Esophagus squamous epithelium (tissue), 5 donors: ENCODE data around the gene DENND1A. TPM values are rescaled to one million over a fixed set of nuclear protein-coding genes. Genes with fewer than 3 reads are reported as not detected.

Source experiments
- DNase-seq: peaks from one replicate; lab custom pipeline; 2025; lab: John Stamatoyannopoulos, UW
- H3K27ac ChIP-seq, 4 donors: fragments of 200-600 bp; sonication (generic); one replicate each; pipeline ENCODE4 v1.5.1; 2016 to 2019; ENCODE audit warnings: mild to moderate bottlenecking in 1 of 4
- H3K27me3 ChIP-seq, 4 donors: fragments of 200-600 bp; sonication (generic); 1 replicate in 3 of 4; 2 replicates in 1 of 4; pipeline versions ENCODE4 v1.5.1 to v1.6.0; 2017 to 2021; ENCODE audit warnings: antibody characterized with exemption in 1 of 4
- H3K36me3 ChIP-seq, 3 donors: fragments of 200-600 bp; sonication (generic); one replicate each; pipeline ENCODE4 v1.5.1; 2016 to 2019
- H3K4me1 ChIP-seq, 3 donors: fragments of 200-600 bp; sonication (generic); one replicate each; pipeline ENCODE4 v1.5.1; 2017 to 2019
- H3K4me3 ChIP-seq, 4 donors: fragments of 200-600 bp; sonication (generic); 1 replicate in 3 of 4; 2 replicates in 1 of 4; pipeline ENCODE4 v1.5.1; 2016 to 2019; ENCODE audit warnings: mild to moderate bottlenecking in 2 of 4, moderate library complexity in 1 of 4
- H3K9me3 ChIP-seq, 3 donors: fragments of 200-600 bp; sonication (generic); one replicate each; pipeline ENCODE4 v1.5.1; 2016 to 2019
- POLR2A ChIP-seq, 4 donors: fragments of 450-650 bp; IDR thresholded peaks; one replicate each; pipeline ENCODE4 v1.6.1; 2017; ENCODE audit warnings: antibody characterized with exemption in 4 of 4, mild to moderate bottlenecking in 4 of 4, moderate library complexity in 3 of 4
- WGBS, 2 donors: methylation state at CpG; one replicate each; pipeline ENCODE4 v1.1.5; 2018; 5-methylcytosine and 5-hydroxymethylcytosine counted together
- intact Hi-C: fragments of 100-400 bp; cut with DNase I; formaldehyde crosslinking; loops from one replicate; pipeline ENCODE4 v1.15.0; 2022
- total RNA-seq, 4 donors: library from RNA; depleted of rRNA; stranded (reverse); fragments of >200 nt; gene quantifications; one replicate each; pipeline ENCODE4 v1.1.0, GENCODE V29; 2016
- TF ChIP-seq, protein P1 (sequence below), 6 experiments: fragments of 450-650 bp in 4 of 6; fragments of 200-600 bp in 2 of 6; sonication (generic) in 2 of 6; IDR thresholded peaks; one replicate each; pipeline ENCODE4 v1.5.1; 2016 to 2019; ENCODE audit warnings: antibody characterized with exemption in 6 of 6, mild to moderate bottlenecking in 4 of 6, moderate library complexity in 4 of 6
- donor health status: DM: yes; HTN: yes; CAD: no.

The DENND1A gene
- total RNA-seq, 4 donors from 2014 or later, result 5.3 to 16.0 (median 12.9) TPM

DNA sequence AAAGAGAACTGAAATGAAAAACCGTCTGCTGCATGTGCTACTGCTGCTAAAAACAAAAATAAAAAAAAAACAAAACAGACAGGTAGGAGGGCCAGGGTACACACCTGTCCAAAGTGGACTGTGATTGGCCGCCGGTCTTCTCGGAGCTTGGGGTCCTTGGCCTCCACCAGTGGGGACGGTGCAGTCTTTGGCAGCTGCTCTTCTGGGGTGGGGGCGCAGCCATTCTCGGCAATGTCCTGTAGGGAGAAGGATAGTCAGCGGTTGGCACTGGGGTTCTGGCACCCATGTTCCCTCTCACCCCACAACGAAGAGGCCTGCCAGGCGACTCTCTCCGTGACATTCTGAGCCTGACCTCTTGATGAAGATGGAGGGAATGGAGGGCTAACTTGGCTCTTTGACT lies 489.7 kb downstream of the DENND1A start:
- Histone ChIP-seq H3K36me3 (peaks cover 0 to 54% (median 0%) of the 10 kb centered on the region in 3 donors), H3K27me3 (no peaks in the 10 kb centered on the region), H3K9me3 (no peaks in the 10 kb centered on the region), H3K4me3 (no peak overlapping the region), H3K4me1 (no peaks in the 10 kb centered on the region), H3K27ac (no peak overlapping the region)
- intact Hi-C loops, result no loop called here
- no peak for DNase-seq
- TF ChIP-seq, protein P1, sequence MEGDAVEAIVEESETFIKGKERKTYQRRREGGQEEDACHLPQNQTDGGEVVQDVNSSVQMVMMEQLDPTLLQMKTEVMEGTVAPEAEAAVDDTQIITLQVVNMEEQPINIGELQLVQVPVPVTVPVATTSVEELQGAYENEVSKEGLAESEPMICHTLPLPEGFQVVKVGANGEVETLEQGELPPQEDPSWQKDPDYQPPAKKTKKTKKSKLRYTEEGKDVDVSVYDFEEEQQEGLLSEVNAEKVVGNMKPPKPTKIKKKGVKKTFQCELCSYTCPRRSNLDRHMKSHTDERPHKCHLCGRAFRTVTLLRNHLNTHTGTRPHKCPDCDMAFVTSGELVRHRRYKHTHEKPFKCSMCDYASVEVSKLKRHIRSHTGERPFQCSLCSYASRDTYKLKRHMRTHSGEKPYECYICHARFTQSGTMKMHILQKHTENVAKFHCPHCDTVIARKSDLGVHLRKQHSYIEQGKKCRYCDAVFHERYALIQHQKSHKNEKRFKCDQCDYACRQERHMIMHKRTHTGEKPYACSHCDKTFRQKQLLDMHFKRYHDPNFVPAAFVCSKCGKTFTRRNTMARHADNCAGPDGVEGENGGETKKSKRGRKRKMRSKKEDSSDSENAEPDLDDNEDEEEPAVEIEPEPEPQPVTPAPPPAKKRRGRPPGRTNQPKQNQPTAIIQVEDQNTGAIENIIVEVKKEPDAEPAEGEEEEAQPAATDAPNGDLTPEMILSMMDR (IDR thresholded peaks at IDR 0.05), result no peak
- no peak for TF ChIP-seq POLR2A (IDR thresholded peaks at IDR 0.05)
- WGBS, 2 donors, result 96 to 98% methylated on average over 6 to 11 of the region's 11 CpGs

DNA sequence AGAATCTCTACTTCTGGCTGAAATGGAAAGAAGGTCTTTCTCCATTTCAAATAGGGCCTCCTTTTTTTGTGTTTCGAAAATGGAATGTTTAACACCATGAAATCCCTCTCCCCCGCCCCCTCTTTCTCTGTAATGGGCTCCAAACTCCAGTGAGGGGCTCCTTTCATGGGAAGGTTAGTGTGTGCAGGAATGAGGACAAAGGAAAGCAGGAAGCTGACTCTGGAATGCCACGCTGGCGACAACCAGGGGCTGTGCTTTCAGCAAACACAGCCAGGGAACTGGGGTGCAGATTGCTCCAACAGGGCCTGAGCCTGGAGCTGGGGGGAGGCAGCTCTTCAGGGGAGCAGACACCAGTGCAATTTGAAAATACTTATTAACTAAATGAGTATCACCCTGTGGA lies 491.1 kb downstream of the DENND1A start:
- no peaks in the 10 kb centered on the region for H3K9me3 ChIP-seq
- no peak for TF ChIP-seq POLR2A (IDR thresholded peaks at IDR 0.05)
- TF ChIP-seq, protein P1 (IDR thresholded peaks at IDR 0.05), result no peak
- WGBS, 2 donors, result 81 to 91% methylated on average over 4 of the region's 4 CpGs
- H3K27ac ChIP-seq, result no peak overlapping the region
- H3K4me1 ChIP-seq, result no peaks in the 10 kb centered on the region
- intact Hi-C loops, result no loop called here
- H3K4me3 ChIP-seq, result no peak overlapping the region
- H3K36me3 ChIP-seq, result peaks cover 0 to 57% (median 0%) of the 10 kb centered on the region in 3 donors
- no peak for DNase-seq
- no peaks in the 10 kb centered on the region for H3K27me3 ChIP-seq

DNA sequence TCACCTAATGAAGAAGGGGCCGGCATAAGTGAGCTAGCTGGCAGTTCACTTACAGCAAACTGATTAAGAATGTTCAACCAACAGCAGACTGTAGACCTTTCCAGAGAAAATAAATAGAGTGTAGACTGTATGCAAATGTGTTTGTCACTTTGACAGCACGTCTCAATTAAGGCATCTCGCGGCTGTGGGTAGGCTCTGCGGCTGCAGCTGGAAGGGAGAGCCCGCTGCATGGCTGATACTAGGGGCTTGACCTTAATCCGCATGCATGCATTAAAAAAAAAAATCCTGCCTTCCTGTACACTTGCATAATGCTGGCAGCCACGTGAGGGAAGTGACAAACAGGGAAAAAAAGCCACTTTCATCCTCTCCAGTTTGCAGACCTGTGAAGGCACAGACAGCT lies 491.6 kb downstream of the DENND1A start:
- 71 to 88% methylated on average over 8 of the region's 8 CpGs for WGBS, 2 donors
- no peak overlapping the region for H3K27ac ChIP-seq
- no peaks in the 10 kb centered on the region for H3K4me1 ChIP-seq
- no peak overlapping the region for H3K4me3 ChIP-seq
- H3K9me3 ChIP-seq, result no peaks in the 10 kb centered on the region
- intact Hi-C loops, result no loop called here
- no peak for DNase-seq
- no peaks in the 10 kb centered on the region for H3K27me3 ChIP-seq
- TF ChIP-seq, protein P1 (IDR thresholded peaks at IDR 0.05), result no peak
- no peak for TF ChIP-seq POLR2A (IDR thresholded peaks at IDR 0.05)
- peaks cover 0 to 57% (median 0%) of the 10 kb centered on the region in 3 donors for H3K36me3 ChIP-seq

DNA sequence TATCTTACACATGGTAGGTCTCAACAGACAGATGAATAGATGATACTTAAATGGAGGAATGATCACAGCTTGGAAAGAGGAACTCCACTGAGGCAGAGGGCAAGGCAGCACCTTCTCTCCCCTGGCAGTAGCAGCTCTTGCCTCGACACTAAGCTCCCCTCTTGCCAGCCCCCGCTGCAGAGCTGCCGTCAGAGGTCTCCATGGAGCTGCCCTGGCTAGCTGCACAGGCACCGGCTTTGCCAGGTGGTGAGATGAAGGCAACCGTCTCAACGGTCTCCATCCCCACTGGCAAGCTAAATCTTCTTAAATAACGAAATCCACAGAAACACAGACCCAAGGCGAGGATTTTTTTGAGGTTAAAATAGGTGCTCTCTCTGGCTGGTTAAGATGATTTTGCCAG lies 492.7 kb downstream of the DENND1A start:
- TF ChIP-seq, protein P1 (IDR thresholded peaks at IDR 0.05), result no peak
- no peak for TF ChIP-seq POLR2A (IDR thresholded peaks at IDR 0.05)
- H3K27ac ChIP-seq, result no peak overlapping the region
- intact Hi-C loops, result no loop called here
- peaks cover 0 to 67% (median 0%) of the 10 kb centered on the region in 3 donors for H3K36me3 ChIP-seq
- DNase-seq, result no peak
- H3K4me3 ChIP-seq, result no peak overlapping the region
- H3K9me3 ChIP-seq, result no peaks in the 10 kb centered on the region
- H3K27me3 ChIP-seq, result no peaks in the 10 kb centered on the region
- H3K4me1 ChIP-seq, result no peaks in the 10 kb centered on the region
- 89 to 96% methylated on average over 6 to 8 of the region's 8 CpGs for WGBS, 2 donors

DNA sequence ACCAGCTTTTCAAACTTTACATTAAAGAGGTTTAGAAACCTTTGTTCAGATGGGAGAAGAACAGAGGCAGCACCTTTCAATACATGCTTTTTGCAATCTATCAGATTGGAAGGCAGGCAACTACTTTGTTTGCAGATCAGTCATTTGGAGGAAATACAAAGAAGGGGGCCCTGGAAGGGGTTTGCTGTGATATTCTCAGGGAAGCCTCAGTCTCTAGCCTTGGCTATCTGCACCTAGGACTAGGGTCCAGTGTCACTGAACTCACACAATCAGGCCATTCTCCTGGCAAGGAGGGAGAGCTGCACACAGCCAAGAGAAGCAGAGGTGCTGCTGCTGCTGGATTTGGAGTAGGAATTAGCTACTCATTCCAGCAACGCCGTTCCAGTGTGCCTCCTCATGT lies 494.5 kb downstream of the DENND1A start:
- Histone ChIP-seq H3K27me3 (no peaks in the 10 kb centered on the region), H3K4me1 (no peaks in the 10 kb centered on the region), H3K4me3 (no peak overlapping the region), H3K27ac (no peak overlapping the region), H3K9me3 (no peaks in the 10 kb centered on the region), H3K36me3 (peaks cover 0 to 81% (median 0%) of the 10 kb centered on the region in 3 donors)
- WGBS, 2 donors, result 95% methylated on average over 2 of the region's 2 CpGs; no CpG with 5 or more reads in 1 of the 2 donors
- intact Hi-C loops, result no loop called here
- DNase-seq, result no peak
- no peak for TF ChIP-seq POLR2A (IDR thresholded peaks at IDR 0.05)
- TF ChIP-seq, protein P1 (IDR thresholded peaks at IDR 0.05), result no peak
